A673 (cell line): Measurements from ENCODE around the gene LRP1B. TPM values are rescaled to one million over a fixed set of nuclear protein-coding genes. Genes with fewer than 3 reads are reported as not detected.
"Not testable (repeated sequence)": the region's sequence is repeated elsewhere in the genome, so short reads cannot be mapped to it uniquely, and the experiment has no call there.

Experiments used
- BruUV-seq: library from RNA; stranded (reverse); fragments of 400-500 nt; replicated peaks from 2 replicates; lab custom pipeline; 2021; lab: Mats Ljungman, UMichigan
- CTCF ChIA-PET: fragments of 300-600 bp; sonication (Branson Sonifier 250); formaldehyde crosslinking; loops from one replicate; lab custom pipeline; 2022; ENCODE audit warnings: antibody characterized with exemption; lab: Charles Lee
- POLR2A ChIA-PET: fragments of 300-600 bp; sonication (Branson Sonifier 250); formaldehyde crosslinking; loops from one replicate; lab custom pipeline; 2022; ENCODE audit warnings: antibody characterized with exemption; ENCODE audit not compliant: low non-redundant PET; lab: Charles Lee
- DNase-seq: peaks from one replicate; pipeline ENCODE4 v3.0.0-alpha.2; 2015; ENCODE audit warnings: low spot score
- H3K27ac ChIP-seq: fragments of 200-600 bp; sonication (generic); 2 replicates; pipeline ENCODE4 v1.5.1; 2016; ENCODE audit warnings: mixed run types, low read depth, mild to moderate bottlenecking, mixed read lengths, antibody characterized with exemption, low read length; ENCODE audit not compliant: poor library complexity, severe bottlenecking
- H3K27me3 ChIP-seq: fragments of 200-600 bp; sonication (generic); replicated peaks from 2 replicates; pipeline ENCODE4 v1.6.1; 2017; ENCODE audit warnings: mixed run types, low read depth, mild to moderate bottlenecking, mixed read lengths, antibody characterized with exemption, low read length; ENCODE audit not compliant: insufficient read depth, poor library complexity
- H3K36me3 ChIP-seq: fragments of 200-600 bp; sonication (generic); 2 replicates; pipeline ENCODE4 v1.6.1; 2016; ENCODE audit warnings: mixed run types, mild to moderate bottlenecking, mixed read lengths, antibody characterized with exemption, low read length; ENCODE audit not compliant: insufficient read depth, poor library complexity, severe bottlenecking
- H3K4me1 ChIP-seq: fragments of 200-600 bp; sonication (generic); 2 replicates; pipeline ENCODE4 v1.6.1; 2017; ENCODE audit warnings: mixed run types, mild to moderate bottlenecking, mixed read lengths, antibody characterized with exemption, low read length; ENCODE audit not compliant: insufficient read depth, poor library complexity, severe bottlenecking
- H3K4me3 ChIP-seq: fragments of 200-600 bp; sonication (generic); 2 replicates; pipeline ENCODE4 v1.5.1; 2016; ENCODE audit warnings: low read depth, mixed run types, mild to moderate bottlenecking, mixed read lengths, low read length; ENCODE audit not compliant: poor library complexity, severe bottlenecking
- H3K9me3 ChIP-seq: fragments of 200-600 bp; sonication (generic); 2 replicates; pipeline ENCODE4 v1.6.1; 2016; ENCODE audit warnings: mixed run types, low read depth, mild to moderate bottlenecking, mixed read lengths, antibody characterized with exemption, low read length; ENCODE audit not compliant: poor library complexity, severe bottlenecking
- CTCF ChIP-seq: fragments of 300-800, 200-600 bp; sonication (generic); conservative IDR thresholded peaks from 2 replicates; pipeline ENCODE4 v1.5.1; 2017; ENCODE audit warnings: low read depth, mild to moderate bottlenecking, antibody characterized with exemption, low read length, moderate library complexity, mixed read lengths
- EZH2 ChIP-seq: fragments of 200-600 bp; sonication (generic); IDR thresholded peaks from 2 replicates; pipeline ENCODE4 v1.6.1; 2017; ENCODE audit warnings: borderline replicate concordance, low read depth, mild to moderate bottlenecking, mixed read lengths, antibody characterized with exemption, low read length; ENCODE audit not compliant: poor library complexity, severe bottlenecking
- intact Hi-C: fragments of 100-400 bp; cut with micrococcal nuclease; formaldehyde crosslinking; loops from one replicate; pipeline ENCODE4 v1.10.0; 2022; ENCODE audit not compliant: unreplicated experiment
- total RNA-seq: library from RNA; stranded (reverse); gene quantifications from 2 replicates; pipeline ENCODE4 v1.2.3, GENCODE V29; 2021

Gene LRP1B
- total RNA-seq, 1 experiment from 2014 or later = 9.9 TPM

- no peak overlapping the region for H3K4me3 ChIP-seq
- no peaks in the 10 kb centered on the region for H3K36me3 ChIP-seq
- ChIA-PET POLR2A (no interaction called here), CTCF (no interaction called here)
- DNase-seq = no peak
- no peaks in the 10 kb centered on the region for H3K9me3 ChIP-seq
- H3K27ac ChIP-seq = no peak overlapping the region
- TF ChIP-seq CTCF (no peak), EZH2 (no peak)
- BruUV-seq = no TSS peak
- intact Hi-C loops = no loop called here
- H3K27me3 ChIP-seq = no peaks in the 10 kb centered on the region
- peaks cover 23% of the 10 kb centered on the region for H3K4me1 ChIP-seq
These were observed 309.9 kb downstream of the LRP1B start for GRCh38 chr2:141820893-141821292.

GRCh38 chr2:141815320-141815719, 315.5 kb downstream of the LRP1B start:
- H3K9me3 ChIP-seq, H3K27ac ChIP-seq, intact Hi-C loops, H3K4me1 ChIP-seq, H3K27me3 ChIP-seq, POLR2A ChIA-PET, BruUV-seq, CTCF ChIA-PET, H3K36me3 ChIP-seq, DNase-seq, H3K4me3 ChIP-seq: not testable (repeated sequence)

- H3K27ac ChIP-seq = no peak overlapping the region
- H3K36me3 ChIP-seq = no peaks in the 10 kb centered on the region
- ChIA-PET POLR2A (no interaction called here), CTCF (no interaction called here)
- TF ChIP-seq CTCF (no peak), EZH2 (no peak)
- H3K9me3 ChIP-seq = no peaks in the 10 kb centered on the region
- no peaks in the 10 kb centered on the region for H3K4me1 ChIP-seq
- H3K4me3 ChIP-seq = no peak overlapping the region
- no TSS peak for BruUV-seq
- H3K27me3 ChIP-seq = no peaks in the 10 kb centered on the region
- DNase-seq = no peak
- intact Hi-C loops = no loop called here
These were observed 316.7 kb downstream of the LRP1B start for GRCh38 chr2:141814150-141814549.

- Histone ChIP-seq H3K4me3 (no peak overlapping the region), H3K9me3 (no peaks in the 10 kb centered on the region), H3K27me3 (no peaks in the 10 kb centered on the region), H3K27ac (no peak overlapping the region), H3K36me3 (no peaks in the 10 kb centered on the region), H3K4me1 (no peaks in the 10 kb centered on the region)
- TF ChIP-seq EZH2 = no peak
- no peak for TF ChIP-seq CTCF
- ChIA-PET POLR2A (no interaction called here), CTCF (no interaction called here)
- BruUV-seq = no TSS peak
- intact Hi-C loops = no loop called here
- no peak for DNase-seq
These were observed 320.7 kb downstream of the LRP1B start for GRCh38 chr2:141810148-141810547.
